Peyer's patch (tissue), 4 donors: ENCODE data around the gene CYP2D6. TPM values are rescaled to one million over a fixed set of nuclear protein-coding genes. Genes with fewer than 3 reads are reported as not detected.
A peak's percentile ranks its signal among the peaks of the same experiment; 100 is the strongest.

Experiments used
- DNase-seq, 3 donors: peaks; one replicate each; pipeline ENCODE4 v3.0.0-alpha.2; 2017 to 2019
- H3K27ac ChIP-seq, 4 donors: fragments of 200-600 bp; sonication (generic); one replicate each; pipeline ENCODE4 v1.5.1; 2016 to 2019
- H3K27me3 ChIP-seq, 2 donors: fragments of 200-600 bp; sonication (generic); one replicate each; pipeline ENCODE4 v1.5.1; 2019
- H3K36me3 ChIP-seq, 3 donors: fragments of 200-600 bp; sonication (generic); one replicate each; pipeline ENCODE4 v1.5.1; 2016 to 2019
- H3K4me1 ChIP-seq, 4 donors: fragments of 200-600 bp; sonication (generic); one replicate each; pipeline ENCODE4 v1.5.1; 2016 to 2019
- H3K4me3 ChIP-seq, 4 donors: fragments of 200-600 bp; sonication (generic); 1 replicate in 3 of 4; 2 replicates in 1 of 4; pipeline ENCODE4 v1.5.1; 2016 to 2019; ENCODE audit warnings: mild to moderate bottlenecking in 1 of 4
- H3K9me3 ChIP-seq, 4 donors: fragments of 200-600 bp; sonication (generic); one replicate each; pipeline ENCODE4 v1.5.1; 2016 to 2019; ENCODE audit warnings: mild to moderate bottlenecking in 1 of 4
- CTCF ChIP-seq, 6 experiments: fragments of 450-650 bp in 4 of 6; fragments of 200-600 bp in 2 of 6; sonication (generic) in 1 of 6; IDR thresholded peaks; one replicate each; pipeline ENCODE4 v1.5.1; 2017 to 2019; ENCODE audit warnings: antibody characterized with exemption in 6 of 6, mild to moderate bottlenecking in 3 of 6, moderate library complexity in 1 of 6
- POLR2A ChIP-seq, 2 donors: fragments of 450-650 bp; IDR thresholded peaks; one replicate each; pipeline ENCODE4 v1.5.1; 2017; ENCODE audit warnings: antibody characterized with exemption in 2 of 2, mild to moderate bottlenecking in 2 of 2, moderate library complexity in 2 of 2
- total RNA-seq, 4 donors: library from RNA; depleted of rRNA; stranded (reverse); fragments of >200 nt; gene quantifications; one replicate each; pipeline ENCODE4 v1.1.0, GENCODE V29; 2016

CYP2D6 gene
- total RNA-seq, 4 donors from 2014 or later: 18.2 to 329 (median 117) TPM

GRCh38 chr22:42079319-42080251 lies 51.0 kb downstream of the CYP2D6 start, which contains the start of gene SMDT1:
TSS of gene SMDT1 (plus strand) at chr22:42079700. CDS start at chr22:42079769, 69 bp downstream.
- peaks cover 0 to 30% (median 0%) of the 10 kb centered on the region in 3 donors for H3K36me3 ChIP-seq
- peaks cover 0 to 26% (median 6%) of the 10 kb centered on the region in 4 donors for H3K4me1 ChIP-seq
- H3K9me3 ChIP-seq: no peaks in the 10 kb centered on the region
- peak within 1 kb of the TSS; percentile 60 to 74 (median 72) for H3K4me3 ChIP-seq
- TF ChIP-seq CTCF (IDR thresholded peaks at IDR 0.05): no peak
- TF ChIP-seq POLR2A (IDR thresholded peaks at IDR 0.05): peak; percentile 90 to 93
- H3K27me3 ChIP-seq: no peaks in the 10 kb centered on the region
- peak; percentile 99 to 100 (median 100) for DNase-seq
- H3K27ac ChIP-seq: peak within 1 kb of the TSS; percentile 97 to 99 (median 98)

GRCh38 chr22:42078469-42079318 lies 51.9 kb downstream of the CYP2D6 start:
- Histone ChIP-seq H3K27me3 (no peaks in the 10 kb centered on the region), H3K4me3 (peak overlapping the region; percentile 60 to 74 (median 72)), H3K4me1 (peaks cover 0 to 29% (median 8%) of the 10 kb centered on the region in 4 donors), H3K9me3 (no peaks in the 10 kb centered on the region), H3K27ac (peak overlapping the region; percentile 97 to 99 (median 98)), H3K36me3 (peaks cover 0 to 22% (median 0%) of the 10 kb centered on the region in 3 donors)
- TF ChIP-seq CTCF (IDR thresholded peaks at IDR 0.05) (no peak), POLR2A (IDR thresholded peaks at IDR 0.05) (no peak)
- peak in 1 of 3 donors; percentile 55 for DNase-seq

GRCh38 chr22:42077486-42078125 lies 53.0 kb downstream of the CYP2D6 start:
- TF ChIP-seq CTCF (IDR thresholded peaks at IDR 0.05) (no peak), POLR2A (IDR thresholded peaks at IDR 0.05) (no peak)
- H3K4me3 ChIP-seq: no peak overlapping the region

GRCh38 chr22:42076764-42077485 lies 53.7 kb downstream of the CYP2D6 start:
- H3K9me3 ChIP-seq: no peaks in the 10 kb centered on the region
- TF ChIP-seq CTCF (IDR thresholded peaks at IDR 0.05) (no peak), POLR2A (IDR thresholded peaks at IDR 0.05) (no peak)
- no peak overlapping the region for H3K4me3 ChIP-seq
- DNase-seq: peak in 1 of 3 donors; percentile 33
- peaks cover 0 to 32% (median 8%) of the 10 kb centered on the region in 4 donors for H3K4me1 ChIP-seq
- H3K27me3 ChIP-seq: no peaks in the 10 kb centered on the region
- no peak overlapping the region for H3K27ac ChIP-seq
- peaks cover 0 to 7% (median 0%) of the 10 kb centered on the region in 3 donors for H3K36me3 ChIP-seq

More at GRCh38 chr22:42077486-42078125, 53.0 kb downstream of the CYP2D6 start:
- H3K4me1 ChIP-seq: peaks cover 0 to 31% (median 8%) of the 10 kb centered on the region in 4 donors
- no peaks in the 10 kb centered on the region for H3K27me3 ChIP-seq
- DNase-seq: peak in 1 of 3 donors; percentile 48
- H3K27ac ChIP-seq: peak overlapping the region in 3 of 4 donors; percentile 97 to 99 (median 97)
- no peaks in the 10 kb centered on the region for H3K9me3 ChIP-seq
- H3K36me3 ChIP-seq: peaks cover 0 to 11% (median 0%) of the 10 kb centered on the region in 3 donors

Other genes with a start within 250 kb of the CYP2D6 start
- not detected for gene SHISA8, start 215.7 kb downstream of the CYP2D6 start, total RNA-seq
- 10 to 100 TPM in 1 of 4 donors, 1 to 10 TPM in 2, under 1 TPM in 1; 0.35 to 52.8 (median 3.2) TPM for gene TNFRSF13C, start 204.0 kb downstream of the CYP2D6 start, total RNA-seq
- 10 to 100 TPM; 14.2 to 71.0 (median 17.8) TPM for gene CENPM, start 183.7 kb downstream of the CYP2D6 start, total RNA-seq
- gene SEPTIN3, start 161.4 kb downstream of the CYP2D6 start, total RNA-seq: not detected
- 1 to 10 TPM; 2.1 to 4.0 (median 3.4) TPM for gene WBP2NL, start 132.0 kb downstream of the CYP2D6 start, total RNA-seq
- 100 to 1,000 TPM in 1 of 4 donors, 10 to 100 TPM in 3; 31.4 to 102 (median 86.9) TPM for gene NAGA, start 60.0 kb downstream of the CYP2D6 start, total RNA-seq
- gene PHETA2, start 56.6 kb downstream of the CYP2D6 start, total RNA-seq: 10 to 100 TPM in 1 of 4 donors, 1 to 10 TPM in 3; 5.8 to 14.6 (median 7.6) TPM
- 10 to 100 TPM in 3 of 4 donors, 1 to 10 TPM in 1; 9.9 to 18.2 (median 17.0) TPM for gene SMDT1, start 51.1 kb downstream of the CYP2D6 start, total RNA-seq
- gene NDUFA6, start 40.0 kb downstream of the CYP2D6 start, total RNA-seq: 10 to 100 TPM; 57.2 to 88.1 (median 61.0) TPM
- gene TCF20, start 139.8 kb upstream of the CYP2D6 start, total RNA-seq: 10 to 100 TPM; 43.8 to 75.1 (median 59.5) TPM